ENCODE results near the gene TSC1.

DNA sequence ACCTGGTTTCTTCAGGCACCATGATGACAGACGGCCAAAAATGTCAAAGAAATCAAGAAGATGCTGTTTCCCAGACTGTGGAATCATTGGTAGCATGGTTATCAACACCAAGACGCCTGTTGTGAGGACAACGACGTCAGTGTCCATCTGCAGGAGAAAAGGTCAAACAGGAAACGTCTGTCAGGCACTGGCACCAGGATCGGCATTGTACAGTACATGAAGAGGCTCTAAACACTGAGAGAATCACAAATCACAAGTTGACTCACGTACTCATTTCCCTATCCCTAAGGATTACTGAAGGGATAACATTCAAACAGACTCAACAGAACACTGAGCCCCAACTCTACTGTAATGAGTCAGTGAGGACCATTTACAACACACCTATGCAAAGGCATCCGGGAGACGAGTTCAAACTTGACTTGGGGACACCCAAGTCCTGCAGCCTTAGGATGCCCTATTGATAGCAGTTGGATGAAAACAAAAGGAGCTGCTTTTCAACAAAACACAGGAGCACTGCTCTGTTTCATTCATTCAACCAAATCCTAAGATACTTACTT, 21.0 kb downstream of the TSC1 start:
- TF ChIP-seq, protein P1, sequence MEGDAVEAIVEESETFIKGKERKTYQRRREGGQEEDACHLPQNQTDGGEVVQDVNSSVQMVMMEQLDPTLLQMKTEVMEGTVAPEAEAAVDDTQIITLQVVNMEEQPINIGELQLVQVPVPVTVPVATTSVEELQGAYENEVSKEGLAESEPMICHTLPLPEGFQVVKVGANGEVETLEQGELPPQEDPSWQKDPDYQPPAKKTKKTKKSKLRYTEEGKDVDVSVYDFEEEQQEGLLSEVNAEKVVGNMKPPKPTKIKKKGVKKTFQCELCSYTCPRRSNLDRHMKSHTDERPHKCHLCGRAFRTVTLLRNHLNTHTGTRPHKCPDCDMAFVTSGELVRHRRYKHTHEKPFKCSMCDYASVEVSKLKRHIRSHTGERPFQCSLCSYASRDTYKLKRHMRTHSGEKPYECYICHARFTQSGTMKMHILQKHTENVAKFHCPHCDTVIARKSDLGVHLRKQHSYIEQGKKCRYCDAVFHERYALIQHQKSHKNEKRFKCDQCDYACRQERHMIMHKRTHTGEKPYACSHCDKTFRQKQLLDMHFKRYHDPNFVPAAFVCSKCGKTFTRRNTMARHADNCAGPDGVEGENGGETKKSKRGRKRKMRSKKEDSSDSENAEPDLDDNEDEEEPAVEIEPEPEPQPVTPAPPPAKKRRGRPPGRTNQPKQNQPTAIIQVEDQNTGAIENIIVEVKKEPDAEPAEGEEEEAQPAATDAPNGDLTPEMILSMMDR (conservative IDR thresholded peaks at IDR 0.05; ENCODE audit: low read length): no peak
- no peak for TF ChIP-seq EZH2phosphoT487 (IDR thresholded peaks at IDR 0.05; ENCODE audit: borderline replicate concordance)
